ENCODE data around the gene GAPVD1. TPM values are rescaled to one million over a fixed set of nuclear protein-coding genes. Genes with fewer than 3 reads are reported as not detected.
"Not testable (repeated sequence)": the region's sequence is repeated elsewhere in the genome, so short reads cannot be mapped to it uniquely, and the experiment has no call there.

Gene GAPVD1
- total RNA-seq, 2 donors from 2014 or later, result 44.4 to 48.4 TPM

DNA sequence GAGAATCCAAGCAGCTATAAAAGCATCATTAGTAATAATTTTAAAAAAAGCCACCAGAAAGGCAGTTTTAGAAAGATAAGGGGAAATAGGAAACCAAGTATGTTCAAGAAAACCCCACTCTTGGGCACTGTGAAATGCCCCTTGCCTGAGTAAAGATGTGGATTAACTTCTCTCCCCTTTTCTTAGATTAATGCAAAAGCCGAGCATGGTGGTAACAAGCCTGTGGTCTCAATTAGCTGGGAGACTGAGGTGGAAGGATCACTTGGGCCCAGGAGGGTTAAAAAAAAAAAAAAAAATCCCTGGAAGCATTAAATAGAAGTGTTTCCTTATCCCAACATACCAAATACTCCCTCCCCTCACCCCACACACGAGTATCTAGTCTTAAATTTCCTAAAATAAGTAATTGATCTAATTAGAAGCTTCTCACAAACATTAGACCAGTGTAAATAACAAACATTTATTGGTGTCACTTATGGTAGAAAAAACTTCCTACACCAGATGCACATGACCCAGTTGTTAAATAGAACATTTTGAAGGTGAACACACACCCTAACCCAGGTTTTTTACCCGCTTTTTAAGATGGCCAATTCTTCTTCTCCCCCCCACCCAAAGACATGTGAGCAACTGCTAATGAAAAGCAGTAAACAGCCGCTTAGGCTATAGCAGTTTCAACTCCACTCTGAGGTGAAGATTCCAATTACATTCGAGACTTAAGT lies 25.7 kb upstream of the GAPVD1 start:
- Histone ChIP-seq H3K4me1 (ENCODE audit: control insufficient read depth, insufficient read depth, low read length) (no peaks in the 10 kb centered on the region), H3K9me3 (ENCODE audit: control insufficient read depth, low read length) (no peaks in the 10 kb centered on the region), H3K36me3 (ENCODE audit: control insufficient read depth, insufficient read depth, low read length) (peaks cover 67% of the 10 kb centered on the region), H3K4me3 (ENCODE audit: low read length) (peak overlapping the region; percentile 99), H3K9ac (ENCODE audit: extremely low read depth, low read length, poor library complexity, severe bottlenecking) (no peak overlapping the region), H3K27ac (ENCODE audit: low read depth, low read length) (no peak overlapping the region), H3K27me3 (ENCODE audit: control insufficient read depth, insufficient read depth, low read length, poor library complexity, severe bottlenecking) (no peaks in the 10 kb centered on the region)
- Mint-ChIP-seq H3K36me3 (ENCODE audit: low read depth) (peaks cover 72% of the 10 kb centered on the region), H3K9me3 (no peaks in the 10 kb centered on the region), H3K27ac (peak overlapping the region; percentile 54), H3K27me3 (ENCODE audit: insufficient read depth) (no peaks in the 10 kb centered on the region), H3K4me3 (peak overlapping the region; percentile 95), H3K4me1 (peaks cover 42% of the 10 kb centered on the region)
- TF ChIP-seq, protein P1, sequence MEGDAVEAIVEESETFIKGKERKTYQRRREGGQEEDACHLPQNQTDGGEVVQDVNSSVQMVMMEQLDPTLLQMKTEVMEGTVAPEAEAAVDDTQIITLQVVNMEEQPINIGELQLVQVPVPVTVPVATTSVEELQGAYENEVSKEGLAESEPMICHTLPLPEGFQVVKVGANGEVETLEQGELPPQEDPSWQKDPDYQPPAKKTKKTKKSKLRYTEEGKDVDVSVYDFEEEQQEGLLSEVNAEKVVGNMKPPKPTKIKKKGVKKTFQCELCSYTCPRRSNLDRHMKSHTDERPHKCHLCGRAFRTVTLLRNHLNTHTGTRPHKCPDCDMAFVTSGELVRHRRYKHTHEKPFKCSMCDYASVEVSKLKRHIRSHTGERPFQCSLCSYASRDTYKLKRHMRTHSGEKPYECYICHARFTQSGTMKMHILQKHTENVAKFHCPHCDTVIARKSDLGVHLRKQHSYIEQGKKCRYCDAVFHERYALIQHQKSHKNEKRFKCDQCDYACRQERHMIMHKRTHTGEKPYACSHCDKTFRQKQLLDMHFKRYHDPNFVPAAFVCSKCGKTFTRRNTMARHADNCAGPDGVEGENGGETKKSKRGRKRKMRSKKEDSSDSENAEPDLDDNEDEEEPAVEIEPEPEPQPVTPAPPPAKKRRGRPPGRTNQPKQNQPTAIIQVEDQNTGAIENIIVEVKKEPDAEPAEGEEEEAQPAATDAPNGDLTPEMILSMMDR (conservative IDR thresholded peaks at IDR 0.05), result no peak
- DNase-seq, result no peak
- WGBS, 2 experiments (ENCODE audit: insufficient coverage in 1 of 2, insufficient read length in 1 of 2), result 87 to 97% methylated on average over 3 to 4 of the region's 5 CpGs

- not testable (repeated sequence) for H3K27me3 ChIP-seq (ENCODE audit: control insufficient read depth, insufficient read depth, low read length, poor library complexity, severe bottlenecking); H3K9me3 Mint-ChIP-seq; H3K9me3 ChIP-seq (ENCODE audit: control insufficient read depth, low read length); H3K9ac ChIP-seq (ENCODE audit: extremely low read depth, low read length, poor library complexity, severe bottlenecking); H3K27me3 Mint-ChIP-seq (ENCODE audit: insufficient read depth); H3K4me1 ChIP-seq (ENCODE audit: control insufficient read depth, insufficient read depth, low read length); DNase-seq; H3K27ac ChIP-seq (ENCODE audit: low read depth, low read length)
- peaks cover 67% of the 10 kb centered on the region for H3K36me3 ChIP-seq (ENCODE audit: control insufficient read depth, insufficient read depth, low read length)
- Mint-ChIP-seq H3K4me1 (peaks cover 42% of the 10 kb centered on the region), H3K27ac (peak overlapping the region; percentile 54), H3K36me3 (ENCODE audit: low read depth) (peaks cover 73% of the 10 kb centered on the region), H3K4me3 (peak overlapping the region; percentile 95)
- whole genome bisulfite sequencing, 2 experiments (ENCODE audit: insufficient coverage in 1 of 2, insufficient read length in 1 of 2), result 65% methylated on average over 4 of the region's 5 CpGs; no CpG with 5 or more reads in 1 of the 2 experiments
- H3K4me3 ChIP-seq (ENCODE audit: low read length), result peak overlapping the region; percentile 99
Observed at GRCh38 chr9:125236520-125237159, 25.0 kb upstream of the GAPVD1 start.

- peak overlapping the region; percentile 11 for H3K27ac Mint-ChIP-seq
- no peak overlapping the region for H3K27ac ChIP-seq (ENCODE audit: low read depth, low read length)
- peaks cover 48% of the 10 kb centered on the region for H3K4me1 Mint-ChIP-seq
- peak overlapping the region; percentile 99 for H3K9ac ChIP-seq (ENCODE audit: extremely low read depth, low read length, poor library complexity, severe bottlenecking)
- H3K4me3 Mint-ChIP-seq, result peak overlapping the region; percentile 95
- H3K4me3 ChIP-seq (ENCODE audit: low read length), result peak overlapping the region; percentile 99
- DNase-seq, result no peak
- no peaks in the 10 kb centered on the region for H3K9me3 ChIP-seq (ENCODE audit: control insufficient read depth, low read length)
- no peaks in the 10 kb centered on the region for H3K4me1 ChIP-seq (ENCODE audit: control insufficient read depth, insufficient read depth, low read length)
- 93 to 96% methylated on average over 5 to 7 of the region's 7 CpGs for whole genome bisulfite sequencing, 2 experiments (ENCODE audit: insufficient coverage in 1 of 2, insufficient read length in 1 of 2)
- no peaks in the 10 kb centered on the region for H3K27me3 ChIP-seq (ENCODE audit: control insufficient read depth, insufficient read depth, low read length, poor library complexity, severe bottlenecking)
- peaks cover 67% of the 10 kb centered on the region for H3K36me3 Mint-ChIP-seq (ENCODE audit: low read depth)
- TF ChIP-seq, protein P1 (conservative IDR thresholded peaks at IDR 0.05), result no peak
- H3K36me3 ChIP-seq (ENCODE audit: control insufficient read depth, insufficient read depth, low read length), result peaks cover 67% of the 10 kb centered on the region
- H3K27me3 Mint-ChIP-seq (ENCODE audit: insufficient read depth), result no peaks in the 10 kb centered on the region
- no peaks in the 10 kb centered on the region for H3K9me3 Mint-ChIP-seq
Observed at GRCh38 chr9:125238127-125238914, 23.3 kb upstream of the GAPVD1 start.
